HG02610 (cell line): ENCODE results near the gene MPV17L2.
"Not testable (repeated sequence)": the region's sequence is repeated elsewhere in the genome, so short reads cannot be mapped to it uniquely, and the experiment has no call there.

ENCODE experiments used
- ATAC-seq: cut with Tn5 transposase; IDR thresholded peaks from one replicate; pipeline ENCODE4 v1.9.1; 2021; ENCODE audit warnings: mild to moderate bottlenecking, moderate library complexity; ENCODE audit not compliant: unreplicated experiment

Gene MPV17L2

DNA sequence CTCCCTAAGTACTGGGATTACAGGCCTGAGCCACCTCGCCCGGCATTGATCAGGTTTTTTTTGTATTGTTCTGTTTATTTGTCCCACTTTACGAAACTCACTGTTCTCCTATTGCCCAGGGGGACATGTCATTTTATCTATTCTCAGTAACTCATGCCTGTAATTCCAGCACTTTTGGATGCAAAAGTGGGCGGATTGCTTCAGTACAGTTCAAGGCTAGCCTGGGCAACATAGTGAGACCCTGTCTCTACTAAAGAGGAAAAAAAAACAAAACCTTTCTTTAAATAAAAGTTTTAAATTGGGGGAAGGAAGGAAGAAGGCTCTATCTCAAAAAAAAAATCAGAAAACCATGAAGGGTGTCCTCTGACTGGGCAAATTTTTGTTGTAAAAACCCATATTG, 2.7 kb upstream of the MPV17L2 start:
- no peak for ATAC-seq

DNA sequence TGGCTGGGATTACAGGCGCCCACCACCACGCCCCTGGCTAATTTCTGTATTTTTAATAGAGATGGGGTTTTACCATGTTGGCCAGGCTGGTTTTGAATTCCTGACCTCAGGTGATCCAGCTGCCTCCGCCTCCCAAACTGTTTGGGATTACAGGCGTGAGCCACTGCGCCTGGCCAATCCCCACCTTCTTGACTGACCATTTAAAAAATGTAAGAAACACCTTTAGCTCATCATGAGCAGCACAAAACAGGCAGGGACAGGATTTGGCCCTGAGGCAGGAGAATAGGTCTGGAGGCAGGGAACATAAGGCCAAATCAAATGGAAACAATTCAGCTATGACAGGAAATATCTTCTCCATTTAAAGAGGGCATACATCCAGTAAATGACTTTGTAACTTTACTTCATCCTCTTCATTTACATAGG, 1.4 kb upstream of the MPV17L2 start:
- ATAC-seq, result no peak

DNA sequence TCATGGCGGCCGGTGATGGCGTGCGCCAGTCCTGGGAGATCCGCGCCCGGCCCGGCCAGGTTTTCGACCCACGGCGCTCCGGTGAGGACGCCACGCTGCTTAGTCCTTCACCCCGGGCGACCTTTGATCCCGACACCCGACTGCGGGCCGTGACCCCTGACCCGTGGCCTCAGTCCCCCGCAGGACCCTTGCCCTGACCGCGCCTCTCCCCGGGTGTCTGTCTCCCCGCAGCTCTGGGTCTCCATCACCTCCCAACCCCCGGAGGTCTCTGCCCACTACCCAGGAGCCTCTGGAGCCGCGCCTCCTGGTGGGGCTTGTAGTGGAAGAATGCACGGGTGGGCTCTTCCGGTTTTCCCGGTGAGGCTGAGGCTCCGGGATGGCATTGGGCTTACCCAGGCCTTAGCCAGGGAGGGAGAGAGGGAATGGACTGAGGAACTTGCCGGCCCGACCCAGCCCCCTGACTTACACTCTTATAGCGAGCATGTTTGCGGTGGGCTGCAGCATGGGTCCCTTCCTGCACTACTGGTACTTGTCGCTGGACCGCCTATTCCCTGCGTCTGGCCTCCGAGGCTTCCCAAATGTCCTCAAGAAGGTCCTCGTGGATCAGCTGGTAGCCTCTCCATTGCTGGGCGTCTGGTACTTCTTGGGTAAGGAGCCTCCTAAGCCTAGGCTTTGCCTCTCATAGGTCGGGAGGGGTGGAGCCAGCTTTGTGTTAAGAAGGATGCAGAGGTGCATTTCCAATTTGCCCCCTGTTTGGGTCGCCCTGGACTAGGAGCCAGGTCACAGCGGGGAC, 566 bp downstream of the MPV17L2 start:
- no peak for ATAC-seq

DNA sequence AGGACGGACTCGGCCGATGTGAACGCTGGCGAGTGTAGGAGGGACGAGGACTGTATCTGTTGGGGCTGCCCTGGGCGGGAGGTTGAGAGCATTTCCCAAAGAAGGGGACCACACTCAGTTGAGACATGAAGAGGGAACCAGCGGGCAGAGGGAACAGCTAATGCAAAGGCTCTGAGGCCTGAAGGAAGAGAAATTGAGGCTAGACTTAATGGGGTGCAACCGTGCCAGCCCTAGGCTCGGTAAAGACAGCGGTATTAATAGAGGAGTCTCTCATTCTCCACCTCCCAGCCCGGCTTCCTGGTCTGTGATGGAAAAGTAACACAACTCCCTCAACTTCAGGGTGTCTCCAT, 1.1 kb downstream of the MPV17L2 start:
- ATAC-seq, result no peak

DNA sequence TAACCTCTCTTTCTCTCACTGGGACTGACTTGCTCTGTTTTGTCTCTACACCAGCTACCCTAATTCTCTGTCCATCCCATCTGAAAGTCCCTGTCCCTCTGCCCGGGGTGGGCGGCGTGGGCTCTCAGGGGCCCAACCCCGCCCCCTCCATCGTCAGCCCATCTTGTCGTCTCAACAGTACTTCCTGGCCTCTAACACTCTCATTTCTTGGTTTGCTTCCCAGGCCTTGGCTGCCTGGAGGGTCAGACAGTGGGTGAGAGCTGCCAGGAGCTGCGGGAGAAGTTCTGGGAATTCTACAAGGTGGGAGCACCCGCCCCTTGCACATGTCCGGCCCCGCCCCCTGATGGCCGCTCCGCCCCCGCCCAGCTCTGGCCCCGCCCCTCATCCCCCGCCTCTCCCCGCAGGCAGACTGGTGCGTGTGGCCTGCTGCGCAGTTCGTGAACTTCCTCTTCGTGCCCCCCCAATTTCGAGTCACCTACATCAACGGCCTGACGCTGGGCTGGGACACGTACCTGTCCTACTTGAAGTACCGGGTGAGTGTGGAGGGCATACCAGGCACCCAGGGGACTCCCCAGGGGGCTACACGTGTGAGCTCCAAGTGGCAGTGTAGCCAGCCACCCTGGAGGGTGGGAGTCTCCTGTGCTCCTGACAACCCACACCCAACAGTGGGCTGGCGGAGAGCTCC, 1.7 kb downstream of the MPV17L2 start:
- no peak for ATAC-seq

DNA sequence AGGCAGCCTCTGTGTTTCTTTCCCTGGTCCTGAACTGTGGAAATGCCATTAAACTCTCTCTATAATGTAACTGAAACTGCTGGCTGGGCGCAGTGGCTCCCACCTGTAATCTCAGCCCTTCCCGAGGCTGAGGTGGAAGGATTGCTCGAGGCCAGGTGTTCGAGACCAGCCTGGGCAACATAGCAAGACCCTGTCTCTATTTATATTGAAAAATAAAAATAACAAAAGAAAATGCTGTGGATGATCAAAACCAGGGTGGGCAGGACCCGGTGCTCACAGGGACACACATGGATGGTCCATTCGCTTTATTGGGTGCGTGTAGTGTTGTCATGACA, 3.5 kb downstream of the MPV17L2 start:
- ATAC-seq, result no peak

DNA sequence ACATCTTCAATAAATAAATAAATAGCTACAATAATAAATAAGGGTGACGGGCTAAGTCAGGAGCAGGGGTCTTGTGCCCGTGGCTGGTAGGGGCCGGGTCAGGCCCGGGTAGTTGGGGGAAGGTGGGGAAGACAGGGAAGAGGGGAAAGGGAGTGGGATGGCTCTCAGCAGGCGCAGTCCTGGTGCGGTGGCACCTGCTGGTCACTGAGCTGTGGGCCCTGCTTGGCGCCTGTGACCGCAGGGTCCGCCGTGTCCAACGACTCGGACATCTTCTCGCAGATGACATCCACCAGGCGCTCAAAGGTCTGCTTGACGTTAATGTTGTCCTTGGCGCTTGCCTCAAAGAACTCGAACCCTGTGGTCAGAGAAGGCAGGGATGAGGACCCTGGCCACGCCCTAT, 4.3 kb downstream of the MPV17L2 start:
- ATAC-seq, result no peak

DNA sequence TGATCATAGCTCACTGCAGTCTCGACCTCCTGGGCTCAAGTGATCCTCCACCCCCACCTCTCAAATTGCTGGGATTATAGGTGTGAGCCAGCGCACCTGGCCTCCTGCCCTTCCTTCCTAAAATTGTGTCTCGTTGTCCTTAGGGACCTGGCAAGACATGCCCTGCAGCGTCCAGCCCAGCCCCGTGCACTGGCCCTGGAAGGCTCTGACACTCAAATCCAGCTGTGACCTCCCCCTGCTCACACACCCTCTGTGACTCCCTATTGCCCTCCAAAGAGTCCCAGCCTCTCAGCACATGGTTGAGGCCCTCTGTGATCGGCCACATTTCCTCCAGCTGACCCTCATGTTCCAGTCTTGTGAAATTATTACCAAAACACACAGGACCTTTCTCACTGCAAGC, 4.9 kb downstream of the MPV17L2 start:
- ATAC-seq, result no peak

DNA sequence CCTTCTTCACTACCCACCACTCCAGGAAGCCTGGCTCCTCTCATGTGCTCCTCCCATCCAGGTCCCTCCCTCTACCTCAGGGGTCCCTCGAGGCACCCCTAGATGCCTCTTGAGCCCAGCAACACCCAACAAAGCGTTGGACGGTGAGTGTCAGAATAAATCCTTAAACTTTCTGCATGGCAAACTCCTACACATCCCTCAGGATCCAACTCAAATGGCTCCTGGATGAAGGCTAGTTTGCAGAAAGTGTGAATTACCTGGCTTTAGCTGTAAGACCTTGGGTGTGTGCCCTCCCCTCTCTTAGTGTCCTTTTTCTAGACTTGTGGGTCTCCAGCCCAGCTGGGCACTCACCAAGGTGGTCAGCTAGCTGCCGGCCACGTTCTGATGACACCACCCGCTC, 5.4 kb downstream of the MPV17L2 start:
- no peak for ATAC-seq

DNA sequence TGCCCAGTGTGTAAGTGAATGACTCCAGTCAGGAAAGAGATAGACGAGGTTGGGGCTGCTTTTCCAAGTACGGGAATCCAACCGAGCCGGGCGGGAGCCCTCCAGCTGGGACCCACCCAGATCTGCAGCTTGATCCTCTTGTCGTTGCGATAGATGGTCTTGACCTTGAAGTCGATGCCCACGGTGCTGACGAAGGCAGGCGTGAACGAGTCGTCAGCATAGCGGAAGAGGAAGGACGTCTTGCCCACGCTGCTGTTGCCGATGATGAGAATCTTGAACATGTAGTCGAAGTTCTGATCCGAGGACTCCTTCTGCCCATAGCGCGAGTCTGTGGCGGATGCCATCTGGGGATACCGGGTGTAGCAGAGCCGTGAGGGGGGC, 9.4 kb downstream of the MPV17L2 start:
- no peak for ATAC-seq

DNA sequence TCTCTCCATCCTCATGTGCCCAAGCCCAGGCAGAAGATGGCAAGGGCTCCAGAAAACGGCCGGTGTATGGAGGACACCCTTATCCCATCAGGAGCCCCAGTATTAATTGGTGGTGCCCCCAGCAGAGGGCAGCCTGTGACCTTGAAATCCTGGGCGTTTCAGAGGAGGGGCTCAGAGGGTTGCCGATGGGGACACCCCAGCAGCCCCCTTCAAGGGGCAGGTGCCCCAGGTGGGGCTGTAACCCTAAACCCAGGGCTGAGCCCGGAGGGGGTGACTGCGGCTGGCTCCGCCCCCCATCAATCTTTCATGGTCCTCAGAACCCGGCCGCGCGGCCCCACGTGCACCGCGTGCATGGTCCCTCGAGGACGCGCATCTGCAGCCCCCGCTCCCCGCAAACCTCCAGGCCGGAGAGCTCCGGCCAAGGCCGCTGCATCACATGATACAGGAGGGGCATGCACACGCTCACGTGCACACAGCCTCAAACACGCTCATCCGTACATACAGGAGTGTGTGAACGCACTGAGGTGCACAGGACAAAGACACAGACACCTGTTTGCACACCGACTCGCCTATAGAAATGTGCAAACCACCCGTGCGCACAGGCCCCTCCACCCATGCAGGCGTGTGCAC, 9.9 kb downstream of the MPV17L2 start:
- ATAC-seq, result no peak

DNA sequence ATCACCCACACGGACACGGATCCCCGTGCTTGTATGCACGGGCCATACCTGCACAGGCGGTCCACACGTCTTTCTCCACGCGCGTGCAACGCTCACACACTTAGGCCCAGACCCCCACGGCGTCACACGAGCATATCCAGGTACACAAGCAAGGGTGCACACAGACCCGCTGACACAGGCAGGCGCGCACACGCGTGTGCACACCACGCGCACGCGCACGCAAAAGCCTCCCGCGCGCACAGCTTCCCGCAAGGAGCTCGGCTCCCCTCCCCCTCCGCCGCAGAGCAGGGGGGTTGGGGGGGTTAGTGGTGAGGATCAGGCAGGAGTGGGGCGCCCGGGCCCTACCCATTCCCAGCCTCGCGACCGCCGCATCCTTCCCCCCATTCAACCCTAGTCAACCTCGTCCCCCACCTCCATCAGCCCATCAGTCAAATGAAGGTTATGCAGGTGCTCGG, 10.4 kb downstream of the MPV17L2 start:
- ATAC-seq, result peak; percentile 1

DNA sequence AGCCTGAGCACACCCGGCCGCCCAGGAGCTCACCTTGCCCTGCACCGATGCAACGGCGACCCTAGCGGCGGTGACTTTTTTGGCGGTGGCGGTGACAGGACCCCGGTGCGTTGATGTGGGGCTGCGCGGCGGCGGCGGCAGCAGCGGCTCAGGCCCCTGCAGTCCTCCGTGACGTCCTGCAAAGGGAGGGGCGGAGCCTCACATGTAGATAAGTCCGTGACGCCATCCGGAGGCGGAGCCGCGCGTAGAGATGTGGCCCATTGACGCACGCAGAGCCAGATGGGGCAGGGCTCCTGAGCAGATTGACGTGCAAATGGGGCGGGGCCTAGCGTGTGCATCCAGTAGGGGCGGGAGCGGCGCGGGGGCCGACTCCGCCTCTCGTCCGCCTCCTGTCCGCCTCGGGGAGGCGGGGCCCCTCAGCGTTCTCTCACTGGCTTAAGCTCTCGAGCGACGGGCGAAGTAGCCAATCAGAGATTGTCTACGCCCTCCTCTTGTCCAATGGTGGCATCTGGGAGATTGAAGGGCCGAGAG, 10.9 kb downstream of the MPV17L2 start, which contains the start of gene RAB3A:
RAB3A (minus strand) TSS at position 180 of the 531 bp plus-strand sequence. CDS start 1,302 bp downstream, outside the sequence.
- ATAC-seq, result peak; percentile 92

DNA sequence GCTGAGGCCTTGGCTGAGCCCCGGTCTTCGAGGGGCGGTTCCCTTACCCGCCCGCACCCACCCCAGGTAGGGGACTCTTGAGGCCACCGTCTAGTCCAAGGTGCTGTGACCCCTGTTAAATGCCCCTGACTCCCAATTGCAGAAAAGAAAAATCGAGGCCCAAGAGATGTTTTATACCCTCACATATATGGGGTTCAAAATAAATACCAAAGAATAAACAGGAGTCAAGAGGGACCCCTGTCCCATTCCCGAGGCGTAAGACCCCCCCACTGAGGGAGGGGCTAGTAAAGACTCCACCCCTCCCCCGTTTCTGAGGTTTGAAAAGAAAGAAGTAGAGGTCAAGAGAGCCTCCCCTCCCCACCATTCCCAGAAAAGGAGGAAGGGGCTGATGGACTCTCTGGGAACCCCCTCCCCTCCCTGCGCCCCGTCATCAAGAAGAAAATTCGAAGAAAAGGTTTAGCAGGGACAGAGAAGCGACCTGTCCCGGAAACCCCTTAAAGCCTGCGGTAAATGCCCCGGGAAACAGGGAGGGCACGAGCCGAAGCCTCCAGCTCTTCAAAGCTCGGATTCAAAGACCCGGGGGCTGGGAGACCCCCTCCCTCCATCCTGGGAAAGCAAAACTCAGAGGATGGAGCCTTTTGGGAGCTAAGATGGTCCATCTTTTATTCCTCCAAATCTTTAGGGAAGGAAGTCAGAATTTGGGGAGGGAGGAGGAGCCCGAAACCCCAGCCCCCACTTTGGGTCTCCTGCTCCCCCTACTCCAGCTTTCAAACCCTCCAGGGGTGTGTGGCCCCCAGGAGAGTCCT, 11.6 kb downstream of the MPV17L2 start:
- ATAC-seq, result no peak

DNA sequence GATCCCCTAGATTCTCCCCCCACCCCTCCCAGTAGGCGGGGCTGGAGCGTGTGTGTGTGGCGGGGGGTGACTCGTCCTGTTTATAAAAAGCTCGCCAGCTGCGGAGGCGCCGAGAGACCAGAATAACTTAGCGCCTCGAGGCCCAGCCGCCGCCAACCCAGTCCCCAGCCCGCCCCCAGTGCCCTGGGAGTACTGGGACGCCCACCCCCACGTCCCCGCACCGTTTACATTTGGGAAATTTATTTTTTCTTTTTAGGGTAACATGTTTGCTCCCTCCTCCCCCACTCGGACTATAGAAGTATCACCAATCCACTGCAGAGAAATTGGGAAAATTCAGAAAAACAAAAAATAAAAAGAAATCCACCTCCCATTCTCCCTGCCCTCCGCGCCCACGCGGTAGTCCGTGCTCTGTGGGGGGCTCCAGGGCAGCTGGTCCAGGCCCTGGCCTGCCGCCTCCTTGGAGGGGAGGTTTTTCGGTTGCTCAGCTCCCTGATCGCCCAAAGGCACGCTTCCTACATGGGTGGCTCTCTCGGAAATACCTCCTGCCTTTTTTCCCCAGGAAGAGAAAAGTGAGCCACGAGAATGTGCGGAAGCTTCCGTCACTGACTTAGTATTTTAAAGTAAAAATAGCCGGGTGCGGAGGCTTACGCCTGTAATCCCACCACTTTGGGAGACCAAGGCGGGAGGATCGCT, 12.3 kb downstream of the MPV17L2 start:
- ATAC-seq, result no peak

DNA sequence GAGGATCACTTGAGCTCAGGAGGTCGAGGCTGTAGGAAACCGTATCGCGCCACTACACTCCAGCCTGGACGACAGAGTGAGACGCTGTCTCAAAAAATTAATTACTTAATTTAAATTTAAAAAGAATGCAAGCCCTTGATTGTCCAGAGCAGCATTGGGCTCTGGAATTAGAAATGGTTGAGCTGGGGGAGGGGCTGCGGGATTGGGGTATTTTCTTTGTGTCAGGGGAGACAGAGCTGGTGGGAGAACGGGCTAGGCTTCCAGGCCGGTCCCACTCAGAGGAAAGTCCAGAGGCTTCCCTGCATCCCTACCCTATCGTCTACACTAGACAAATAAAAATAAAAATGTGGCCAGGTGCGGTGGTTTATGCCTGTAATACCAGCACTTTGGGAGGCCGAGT, 13.0 kb downstream of the MPV17L2 start:
- ATAC-seq, result no peak

DNA sequence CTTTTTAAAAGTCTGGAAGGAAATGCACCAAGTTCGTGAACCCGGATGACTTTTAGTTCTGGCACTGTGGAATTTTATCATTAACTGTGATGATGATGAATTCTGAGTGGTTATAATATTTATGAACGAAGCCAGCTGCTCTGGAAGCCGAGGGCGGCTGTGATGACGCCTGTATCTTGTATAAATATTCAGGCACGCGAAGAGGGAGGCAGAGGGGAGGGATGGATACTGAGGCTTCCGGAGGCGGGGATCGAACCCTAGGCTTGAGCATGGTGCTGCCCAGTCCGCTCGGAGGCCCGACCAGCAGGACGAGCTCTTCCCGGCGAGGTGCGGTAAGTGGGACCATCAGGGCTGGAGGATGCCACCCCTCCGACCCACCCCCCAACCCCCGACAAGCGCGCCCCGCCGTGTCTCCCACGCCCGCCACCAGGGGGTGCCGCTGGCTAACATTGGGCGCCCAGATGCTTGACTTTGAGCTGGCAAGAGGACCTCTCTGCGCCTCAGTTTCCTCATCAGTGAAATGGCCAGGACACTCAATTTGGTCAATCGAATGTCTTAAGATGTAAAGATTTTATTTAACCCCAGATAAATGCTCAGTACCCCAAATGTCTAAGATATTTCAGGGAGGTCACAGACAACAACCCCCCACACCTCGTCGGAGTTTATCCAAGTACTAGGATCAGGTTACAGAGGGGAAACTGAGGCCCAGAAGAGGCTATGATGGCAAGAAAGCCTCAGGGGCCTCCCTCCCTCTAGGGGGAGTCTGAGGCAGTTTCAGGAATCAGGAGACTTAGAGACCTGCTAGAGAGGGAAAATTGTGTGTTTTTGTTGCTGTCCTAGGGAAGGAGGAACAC, 15.3 kb downstream of the MPV17L2 start:
- no peak for ATAC-seq

DNA sequence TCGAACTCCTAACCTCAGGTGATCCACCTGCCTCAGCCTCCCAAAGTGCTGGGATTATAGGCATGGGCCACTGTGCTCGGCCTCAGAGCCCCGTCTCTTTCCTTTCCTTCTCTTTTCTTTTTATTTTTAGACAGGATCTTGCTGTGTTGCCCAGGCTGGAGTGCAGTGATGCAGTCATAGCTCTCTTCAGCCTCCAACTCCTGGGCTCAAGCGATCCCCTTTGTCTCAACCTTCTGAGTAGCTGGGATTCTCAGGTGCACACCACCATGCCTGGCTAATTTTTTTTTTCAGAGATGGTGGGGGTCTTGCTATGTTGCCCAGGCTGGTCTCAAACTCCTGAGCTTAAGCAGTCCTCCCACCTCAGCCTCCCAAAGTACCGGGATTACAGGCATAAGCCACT, 16.9 kb downstream of the MPV17L2 start:
- ATAC-seq, result not testable (repeated sequence)

DNA sequence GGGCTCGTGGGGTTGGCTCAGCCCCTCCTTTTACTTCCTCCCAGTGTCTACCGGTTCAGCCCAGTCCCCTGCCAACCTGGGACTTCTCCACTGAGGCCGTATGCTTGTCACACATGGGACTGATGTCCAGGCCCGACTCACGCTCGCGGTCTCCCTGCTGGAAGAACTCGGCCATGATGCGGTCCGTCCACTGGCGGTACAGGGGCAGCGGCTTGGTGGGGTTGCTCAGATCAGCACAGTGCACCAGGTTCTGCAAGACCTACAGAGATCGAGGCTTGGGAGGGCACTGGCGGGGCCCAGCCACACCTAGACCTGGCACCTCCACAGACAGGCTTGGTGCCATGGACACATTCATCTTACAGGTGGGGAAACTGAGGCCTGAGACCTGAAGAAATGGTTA, 18.7 kb downstream of the MPV17L2 start:
- no peak for ATAC-seq
